Endothelial cell of umbilical vein (primary cell): Measurements from ENCODE around the gene FAM124B. TPM values are rescaled to one million over a fixed set of nuclear protein-coding genes. Genes with fewer than 3 reads are reported as not detected.

ENCODE experiments used
- BruUV-seq: library from RNA; stranded (reverse); fragments of 400-500 nt; replicated peaks from 2 replicates; lab custom pipeline; 2021; lab: Mats Ljungman, UMichigan
- CTCF ChIA-PET: fragments of 300-600, 350-600 bp; sonication (Branson Sonifier 250); formaldehyde crosslinking; loops from one replicate; lab custom pipeline; 2021; ENCODE audit warnings: antibody characterized with exemption, inconsistent platforms; lab: Charles Lee
- POLR2A ChIA-PET: fragments of 300-600, 350-600 bp; sonication (Branson Sonifier 250); formaldehyde crosslinking; loops from one replicate; lab custom pipeline; 2021; ENCODE audit warnings: antibody characterized with exemption, inconsistent platforms; lab: Charles Lee
- DNase-seq: peaks from one replicate; pipeline ENCODE4 v3.0.0-alpha.2; 2011; ENCODE audit warnings: low read depth, low spot score
- FAIRE-seq: peaks from 2 replicates; lab custom pipeline; 2011; peaks lifted over from hg19 to GRCh38; lab: Jason Lieb, UNC
- H2AFZ ChIP-seq: 2 replicates; pipeline ENCODE4 v1.6.0; 2012; ENCODE audit warnings: low read depth, low read length, control low read depth, inconsistent platforms
- H3K27ac ChIP-seq: 2 replicates; pipeline ENCODE4 v1.5.1; 2011; ENCODE audit warnings: low read depth, mild to moderate bottlenecking, control low read depth, low read length, moderate library complexity; ENCODE audit not compliant: insufficient read depth
- H3K27me3 ChIP-seq, 2 experiments: 2 replicates each; pipeline versions ENCODE4 v1.6.0 to v1.6.1; 2011; ENCODE audit warnings: low read length in 2 of 2, mixed read lengths in 1 of 2; ENCODE audit not compliant: control insufficient read depth in 2 of 2, insufficient read depth in 2 of 2
- H3K36me3 ChIP-seq, 2 experiments: 2 replicates in 1 of 2; 3 replicates in 1 of 2; pipeline ENCODE4 v1.5.1; 2011; ENCODE audit warnings: low read length in 2 of 2, mild to moderate bottlenecking in 1 of 2, moderate library complexity in 1 of 2; ENCODE audit not compliant: control insufficient read depth in 2 of 2, insufficient read depth in 2 of 2; ENCODE audit errors: extremely low read depth in 1 of 2
- H3K4me1 ChIP-seq: 3 replicates; pipeline ENCODE4 v1.5.1; 2011; ENCODE audit warnings: mild to moderate bottlenecking, low read length; ENCODE audit not compliant: control insufficient read depth, insufficient read depth; ENCODE audit errors: extremely low read depth
- H3K4me2 ChIP-seq: 2 replicates; pipeline ENCODE4 v1.6.1; 2011; ENCODE audit warnings: low read length, control low read depth, mixed read lengths; ENCODE audit not compliant: insufficient read depth
- H3K4me3 ChIP-seq, 3 experiments: fragments of 200-600 bp in 1 of 3; sonication (generic), shearing (Covaris generic) in 1 of 3; replicated peaks in 1 of 3; 2 replicates each; pipeline ENCODE4 v1.5.1; 2011 to 2016; ENCODE audit warnings: control low read depth in 3 of 3, low read length in 3 of 3, mild to moderate bottlenecking in 2 of 3, inconsistent platforms in 1 of 3, low read depth in 1 of 3, moderate library complexity in 1 of 3; ENCODE audit not compliant: insufficient read depth in 1 of 3
- H3K79me2 ChIP-seq: 2 replicates; pipeline ENCODE4 v1.6.0; 2012; ENCODE audit warnings: low read length, inconsistent platforms; ENCODE audit not compliant: control insufficient read depth, insufficient read depth
- H3K9ac ChIP-seq: replicated peaks from 2 replicates; pipeline ENCODE3; 2011; ENCODE audit warnings: low read length, control low read depth; ENCODE audit not compliant: insufficient read depth; ENCODE audit errors: extremely low read depth
- H3K9me1 ChIP-seq: replicated peaks from 3 replicates; pipeline ENCODE4 v1.6.0; 2011; ENCODE audit warnings: mild to moderate bottlenecking, low read length; ENCODE audit not compliant: control insufficient read depth, insufficient read depth; ENCODE audit errors: extremely low read depth
- H3K9me3 ChIP-seq: replicated peaks from 2 replicates; pipeline ENCODE4 v1.5.1; 2012; ENCODE audit warnings: low read length, inconsistent platforms; ENCODE audit not compliant: control insufficient read depth, insufficient read depth
- H4K20me1 ChIP-seq: replicated peaks from 2 replicates; pipeline ENCODE3; 2011; ENCODE audit warnings: mild to moderate bottlenecking, low read length; ENCODE audit not compliant: control insufficient read depth, insufficient read depth; ENCODE audit errors: extremely low read depth
- CTCF ChIP-seq, 2 donors: IDR thresholded peaks; 1 replicate in 1 of 2; 2 replicates in 1 of 2; pipeline ENCODE4 v1.5.1; 2011; ENCODE audit warnings: low read length in 2 of 2, mild to moderate bottlenecking in 2 of 2, moderate library complexity in 2 of 2, control low read depth in 1 of 2, inconsistent platforms in 1 of 2, low read depth in 1 of 2; ENCODE audit not compliant: insufficient read depth in 1 of 2; ENCODE audit errors: extremely low read depth in 1 of 2
- EZH2 ChIP-seq: IDR thresholded peaks from 2 replicates; pipeline ENCODE4 v1.6.1; 2012; ENCODE audit warnings: borderline replicate concordance, low read depth, mild to moderate bottlenecking, moderate library complexity, low read length, inconsistent platforms; ENCODE audit not compliant: severe bottlenecking
- FOS ChIP-seq: IDR thresholded peaks from 2 replicates; pipeline ENCODE4 v1.6.1; 2011; ENCODE audit warnings: mild to moderate bottlenecking, low read length, moderate library complexity, borderline replicate concordance; ENCODE audit not compliant: insufficient read depth
- GATA2 ChIP-seq: IDR thresholded peaks from 2 replicates; pipeline ENCODE4 v1.7.0; 2011; ENCODE audit warnings: low read depth, mild to moderate bottlenecking, moderate library complexity, mixed read lengths, low read length; ENCODE audit not compliant: insufficient read length, insufficient read depth
- JUN ChIP-seq: IDR thresholded peaks from 2 replicates; pipeline ENCODE4 v1.6.1; 2011; ENCODE audit warnings: borderline replicate concordance, low read depth; ENCODE audit not compliant: insufficient read length, insufficient read depth
- MAX ChIP-seq: IDR thresholded peaks from 2 replicates; pipeline ENCODE4 v1.6.1; 2011; ENCODE audit not compliant: insufficient read depth, insufficient read length
- MYC ChIP-seq: IDR thresholded peaks from one replicate; pipeline ENCODE4 v1.6.1; 2011; ENCODE audit warnings: mild to moderate bottlenecking, low read depth, low read length
- POLR2A ChIP-seq: IDR thresholded peaks from 2 replicates; pipeline ENCODE4 v1.6.1; 2012; ENCODE audit warnings: low read depth, mild to moderate bottlenecking, control low read depth, low read length
- POLR2AphosphoS5 ChIP-seq: IDR thresholded peaks from 2 replicates; pipeline ENCODE4 v1.6.1; 2012; ENCODE audit warnings: low read depth, mild to moderate bottlenecking, control low read depth, low read length, moderate library complexity; ENCODE audit not compliant: insufficient read depth
- dilution Hi-C: fragments of 300-500 bp; cut with MboI; formaldehyde crosslinking; loops from one replicate; pipeline ENCODE4 v1.15.0; 2019; ENCODE audit warnings: low sequenced_read_pairs; ENCODE audit not compliant: extremely low pct_ligation_motif_present
- intact Hi-C: fragments of 100-400 bp; cut with micrococcal nuclease; formaldehyde crosslinking; loops from one replicate; pipeline ENCODE4 v1.10.0; 2022
- polyA plus RNA-seq, 4 experiments: library from polyadenylated mRNA; depleted of rRNA in 3 of 4; stranded (reverse) in 3 of 4; unstranded in 1 of 4; fragments of >200 nt; gene quantifications; 2 replicates each; pipeline versions ENCODE4 v1.2.1 to v1.2.3, GENCODE V29; 2011 to 2012; ENCODE audit warnings: missing spikeins in 1 of 4
- total RNA-seq: library from RNA; stranded (reverse); gene quantifications from 2 replicates; pipeline ENCODE4 v1.2.3, GENCODE V29; 2021

FAM124B gene
- total and polyA plus RNA-seq, 2 donors (not counting 3 experiments of a cell fraction or from before 2014, with no cell fraction given) = 82.0 to 119 TPM

- Histone ChIP-seq H3K4me1 (no peaks in the 10 kb centered on the region), H3K79me2 (no peaks in the 10 kb centered on the region), H4K20me1 (no peaks in the 10 kb centered on the region), H3K4me3 (no peak overlapping the region), H3K9me3 (no peaks in the 10 kb centered on the region), H2AFZ (no peak overlapping the region), H3K4me2 (no peak overlapping the region), H3K9me1 (no peaks in the 10 kb centered on the region), H3K27ac (no peak overlapping the region), H3K36me3 (no peaks in the 10 kb centered on the region), H3K27me3 (peaks cover 1 to 3% of the 10 kb centered on the region in 2 experiments), H3K9ac (no peak overlapping the region)
- ChIA-PET CTCF (interaction anchor here (0.9 to 5.5 kb wide), 7 partner anchors 14 to 1305 kb away, joined by 3 to 25 read pairs (median 8); no protein-coding TSS in a partner anchor), POLR2A (no interaction called here)
- no TSS peak for BruUV-seq
- no peak for DNase-seq
- FAIRE-seq = no peak
- TF ChIP-seq POLR2A (no peak), MAX (no peak), CTCF (IDR thresholded peaks at IDR 0.05; ENCODE audit: extremely low read depth in 1 of 2, insufficient read depth in 1 of 2, low read depth in 1 of 2, low read length in 2 of 2) (no peak), POLR2AphosphoS5 (no peak), GATA2 (no peak), FOS (no peak), MYC (no peak), EZH2 (no peak), JUN (no peak)
- dilution Hi-C loops (no loop called here), intact Hi-C loops (loop anchor here (5.0 kb wide), 1 partner anchor 233 kb away; the partner anchor contains the start of gene CUL3)
Measured at GRCh38 chr2:224354632-224355211, 47.2 kb downstream of the FAM124B start.
